Measurements from ENCODE around the gene TMA7.

DNA sequence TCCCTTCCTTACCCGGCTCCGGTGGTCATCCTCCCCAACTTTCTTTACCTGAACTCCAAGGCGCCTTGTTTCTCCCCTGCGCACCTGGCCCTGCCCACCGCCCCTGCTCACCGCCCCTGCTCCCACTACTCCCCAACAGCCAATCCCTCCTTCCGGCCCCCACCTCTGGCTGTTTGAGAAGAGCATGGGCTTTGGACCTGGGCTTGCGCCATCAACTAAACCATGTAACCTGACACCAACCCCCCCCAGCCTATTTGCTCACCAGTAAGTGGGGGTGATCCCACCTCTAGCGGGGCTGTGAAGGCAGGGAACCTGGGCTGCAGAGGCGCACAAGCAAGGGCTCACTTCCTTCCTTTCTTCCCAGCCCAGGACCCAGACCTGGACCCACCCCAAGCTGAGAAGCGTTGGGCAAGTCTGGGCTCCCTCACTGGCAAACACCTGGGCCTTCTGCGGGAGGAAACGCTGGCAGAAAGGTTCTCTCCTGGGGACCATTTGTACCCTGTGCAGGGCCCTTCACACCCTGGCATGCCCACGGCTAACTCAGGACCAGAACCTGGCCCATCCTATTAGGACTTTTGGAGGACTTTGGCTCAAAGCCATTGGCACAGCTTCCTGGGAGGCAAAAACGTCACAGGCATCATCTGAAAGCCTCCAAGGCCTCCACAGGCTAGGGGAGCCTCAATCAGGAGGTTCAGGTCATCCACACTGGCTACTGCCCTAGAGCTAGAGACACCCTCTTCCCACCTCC, 9.9 kb upstream of the TMA7 start, which contains the start of gene PLXNB1:
- TF ChIP-seq EZH2 (IDR thresholded peaks at IDR 0.05) (no peak), CTCF (IDR thresholded peaks at IDR 0.05) (no peak)

Measured in neural progenitor cell (in vitro differentiated cells).